GM19035 (cell line): ENCODE data around the gene GRIN2D.
A peak's percentile ranks its signal among the peaks of the same experiment; 100 is the strongest.

Experiments
- ATAC-seq: cut with Tn5 transposase; IDR thresholded peaks from one replicate; pipeline ENCODE4 v1.9.1; 2021; ENCODE audit not compliant: unreplicated experiment

The GRIN2D gene

GRCh38 chr19:48393559-48394330 is at the start of gene GRIN2D:
GRIN2D (plus strand) TSS chr19:48393668; CDS start chr19:48398393, 4,725 bp downstream.
- no peak for ATAC-seq

- no peak for ATAC-seq
Observed at GRCh38 chr19:48344892-48345291, 48.6 kb upstream of the GRIN2D start.

- ATAC-seq, result no peak
Observed at GRCh38 chr19:48346191-48346590, 47.3 kb upstream of the GRIN2D start.

DNA sequence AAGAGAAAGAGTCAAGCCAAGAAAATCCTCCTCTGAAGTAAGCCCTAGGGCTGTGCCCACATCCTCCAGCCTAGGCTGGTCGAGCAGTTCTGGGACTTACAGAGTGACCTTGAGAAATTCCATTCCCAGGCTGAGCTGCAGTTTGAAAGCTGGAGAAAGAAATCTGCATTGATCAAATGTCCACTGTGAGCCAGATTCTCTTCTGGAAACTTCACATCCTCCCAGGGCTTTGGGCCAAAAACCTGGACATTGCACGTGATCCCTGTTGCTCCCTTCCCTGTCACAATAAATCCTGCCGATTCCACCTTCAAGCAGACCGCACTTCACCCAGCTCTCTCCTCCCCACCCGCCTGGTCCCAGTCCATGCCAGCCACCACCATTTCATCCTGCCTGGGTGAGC is 45.4 kb upstream of the GRIN2D start:
- no peak for ATAC-seq

DNA sequence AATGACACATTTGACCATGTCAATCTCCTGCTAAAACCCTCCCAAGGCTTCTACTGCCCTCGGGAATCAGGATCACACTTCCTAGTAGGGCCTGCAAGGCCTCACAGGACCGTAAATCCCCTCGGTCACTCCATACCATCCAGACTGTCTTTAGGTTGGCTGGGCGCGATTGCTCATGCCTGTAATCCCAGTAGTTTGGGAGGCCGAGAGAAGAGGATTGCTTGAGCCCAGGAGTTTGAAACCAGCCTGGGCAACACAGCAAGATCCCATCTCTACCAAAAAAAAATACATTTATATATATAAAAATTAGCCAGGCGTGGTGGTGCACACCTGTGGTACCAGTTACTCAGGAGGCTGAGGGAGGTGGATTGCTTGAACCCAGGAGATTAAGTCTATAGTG is 44.7 kb upstream of the GRIN2D start:
- no peak for ATAC-seq

DNA sequence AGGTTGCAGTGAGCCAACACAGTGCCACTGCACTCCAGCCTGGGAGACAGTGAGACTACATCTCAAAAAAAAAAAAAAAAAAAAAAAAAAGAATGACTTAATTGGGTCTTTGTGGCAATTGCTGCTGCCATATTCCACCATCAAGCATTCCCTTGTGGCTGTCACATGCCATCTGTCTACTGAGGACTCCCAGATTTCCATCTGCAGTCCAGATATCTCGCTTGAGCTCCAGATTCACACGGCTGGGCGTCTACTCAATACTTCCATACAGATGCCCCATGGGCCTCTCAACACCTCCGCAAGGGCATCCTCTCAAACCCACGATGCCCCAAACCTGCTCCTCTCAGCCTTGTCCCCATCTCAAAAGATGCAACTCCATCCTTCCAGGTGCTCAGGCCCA is 42.6 kb upstream of the GRIN2D start:
- no peak for ATAC-seq

DNA sequence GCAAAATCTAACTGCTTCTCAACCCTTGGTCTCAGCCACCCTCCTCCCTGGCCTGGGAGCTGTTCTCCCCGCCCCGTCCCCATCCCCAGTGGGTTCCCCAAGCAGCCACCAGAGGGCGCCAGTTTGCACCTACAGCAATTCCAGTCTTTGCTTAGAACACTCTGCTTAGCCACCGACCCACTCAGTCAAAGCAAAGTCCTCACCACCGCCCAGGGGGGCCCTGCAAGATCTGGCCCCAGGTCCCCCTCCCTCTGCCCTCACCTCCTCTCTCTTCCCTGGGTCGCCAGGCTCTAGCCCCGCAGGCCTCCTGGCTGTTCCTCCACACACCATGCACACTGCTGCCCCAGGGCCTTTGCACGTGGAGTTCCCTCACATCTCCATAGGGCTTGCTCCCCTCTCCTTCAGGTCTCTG is 42.1 kb upstream of the GRIN2D start:
- no peak for ATAC-seq

DNA sequence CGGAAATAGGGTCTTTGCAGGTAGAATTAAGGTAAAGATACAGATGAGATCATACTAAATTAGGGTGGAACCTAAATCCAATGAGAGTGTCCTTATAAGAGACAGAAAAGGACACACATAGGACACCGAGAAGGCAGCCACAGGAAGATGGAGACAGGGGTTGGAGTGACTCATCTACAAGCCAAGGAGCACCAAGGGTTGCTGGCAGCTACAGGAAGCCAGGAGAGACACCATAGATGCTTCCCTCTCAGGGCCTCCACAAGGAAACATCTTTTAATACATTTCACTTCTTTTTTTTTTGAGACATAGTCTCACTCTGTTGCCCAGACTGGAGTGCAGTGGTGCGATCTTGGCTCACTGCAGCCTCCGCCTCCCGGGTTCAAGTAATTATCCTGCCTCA is 39.8 kb upstream of the GRIN2D start:
- no peak for ATAC-seq

GRCh38 chr19:48354332-48354992 is 39.0 kb upstream of the GRIN2D start:
- ATAC-seq, result no peak

- no peak for ATAC-seq
Observed at GRCh38 chr19:48355365-48355954, 38.0 kb upstream of the GRIN2D start.

GRCh38 chr19:48359123-48359522 is 34.3 kb upstream of the GRIN2D start:
- ATAC-seq, result no peak

DNA sequence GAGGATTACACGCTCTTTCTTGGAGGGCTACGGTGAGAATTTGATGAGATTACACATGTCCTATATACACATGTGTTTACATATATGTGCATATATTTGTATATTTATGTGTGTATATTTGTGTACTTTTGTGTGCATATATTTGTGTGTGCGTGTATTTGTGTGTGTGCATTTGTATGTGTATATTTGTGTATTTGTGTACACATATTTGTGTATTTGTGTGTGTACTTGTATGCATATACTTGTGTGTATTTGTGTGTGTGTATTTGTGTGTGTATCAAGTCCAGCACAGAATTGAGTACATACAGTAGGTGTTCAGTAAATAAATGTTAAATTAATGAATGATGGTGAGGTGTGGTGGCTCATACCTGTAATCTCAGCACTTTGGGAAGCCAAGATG is 31.6 kb upstream of the GRIN2D start:
- ATAC-seq, result no peak

DNA sequence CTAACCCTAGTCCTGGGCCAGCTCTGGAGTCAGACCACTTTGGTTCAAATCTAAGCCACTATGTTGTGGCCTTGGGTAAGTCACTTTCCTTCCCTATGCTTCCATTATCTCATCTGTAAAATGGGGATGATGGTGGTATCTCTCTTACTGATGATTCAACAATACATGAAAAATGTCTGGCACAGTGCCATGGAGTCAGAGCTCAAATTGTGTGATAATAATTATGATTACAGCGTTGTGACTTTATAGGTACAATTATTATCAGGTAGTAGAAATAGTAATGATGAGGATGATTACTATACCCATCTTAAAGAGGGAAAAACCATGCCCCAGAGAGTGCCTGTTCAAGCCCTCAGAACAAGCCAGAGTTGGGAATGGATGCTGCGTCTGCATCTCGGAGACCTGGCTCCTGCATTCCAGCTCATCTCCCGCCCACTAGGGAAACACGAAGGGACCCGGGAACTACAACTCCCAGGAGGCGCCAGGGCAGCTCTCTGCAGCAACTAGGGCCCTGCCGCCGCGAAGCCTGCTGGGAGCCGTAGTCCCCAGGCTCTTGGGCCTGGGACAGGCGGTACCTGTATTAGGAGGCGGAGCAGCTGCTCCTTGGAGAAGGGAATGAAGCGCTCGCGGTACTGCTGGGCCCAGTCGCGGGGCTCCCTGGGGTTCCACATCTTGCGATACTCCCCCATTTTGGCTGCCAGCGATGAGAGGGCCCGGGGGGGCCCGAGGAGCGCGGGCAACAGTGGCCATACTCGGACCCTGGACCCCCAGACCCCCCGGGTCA is 30.6 kb upstream of the GRIN2D start:
- peak; percentile 48 for ATAC-seq

DNA sequence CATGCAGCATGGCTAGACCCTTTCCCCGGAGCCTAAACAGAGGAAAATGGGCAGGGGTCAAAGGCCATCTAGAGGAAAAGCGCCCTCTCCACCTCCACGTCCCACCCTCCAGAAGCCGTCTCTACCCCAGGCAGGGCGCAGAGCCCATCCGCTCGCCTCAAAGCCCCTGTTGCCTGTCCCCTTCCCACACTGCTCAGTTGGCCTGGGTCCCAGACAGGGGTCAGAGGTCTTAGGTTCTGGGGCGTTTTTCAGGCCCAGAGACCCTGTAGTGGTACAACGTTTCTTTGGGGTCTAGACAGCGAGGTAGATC is 30.0 kb upstream of the GRIN2D start:
- ATAC-seq, result peak; percentile 23

- ATAC-seq, result peak; percentile 85
Observed at GRCh38 chr19:48363810-48364597, 29.5 kb upstream of the GRIN2D start, which contains the start of the genes SYNGR4 and TMEM143. SYNGR4 (plus strand) TSS chr19:48364367; CDS start chr19:48365843, 1,476 bp downstream. TMEM143 (minus strand) TSS chr19:48363940; CDS start chr19:48363920, 20 bp downstream.

- ATAC-seq, result no peak
Observed at GRCh38 chr19:48364598-48365348, 28.7 kb upstream of the GRIN2D start.

DNA sequence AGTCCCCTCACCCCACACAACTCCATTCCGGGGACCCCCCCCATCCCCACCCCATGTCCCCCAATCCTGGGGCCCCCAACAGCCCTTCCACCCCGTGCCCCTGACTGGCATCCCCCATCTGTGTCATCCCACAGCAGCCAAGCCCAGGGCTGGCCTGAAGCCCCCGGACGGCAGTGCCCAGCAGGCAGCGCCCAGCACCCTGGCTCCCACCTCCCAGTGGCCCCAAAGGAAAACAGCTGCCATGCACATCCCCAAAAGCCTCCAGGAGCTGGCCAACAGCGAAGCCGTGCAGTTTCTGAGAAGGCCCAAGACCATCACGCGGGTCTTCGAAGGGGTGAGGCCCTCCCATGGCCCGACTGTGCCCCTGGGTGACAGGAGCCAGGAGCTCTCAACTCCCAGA is 27.9 kb upstream of the GRIN2D start:
- no peak for ATAC-seq

GRCh38 chr19:48367855-48368254 is 25.6 kb upstream of the GRIN2D start:
- no peak for ATAC-seq

GRCh38 chr19:48368936-48369335 is 24.5 kb upstream of the GRIN2D start:
- no peak for ATAC-seq

- no peak for ATAC-seq
Observed at GRCh38 chr19:48370955-48371354, 22.5 kb upstream of the GRIN2D start.
